ENCODE results near the gene PROP1.
A peak's percentile ranks its signal among the peaks of the same experiment; 100 is the strongest.
"Not testable (repeated sequence)": the region's sequence is repeated elsewhere in the genome, so short reads cannot be mapped to it uniquely, and the experiment has no call there.

PROP1 gene

GRCh38 chr5:177982072-177982727, 13.8 kb downstream of the PROP1 start:
- no peaks in the 10 kb centered on the region for H3K79me2 ChIP-seq (ENCODE audit: low read length)
- H3K9ac ChIP-seq (ENCODE audit: low read length): no peak overlapping the region
- no peaks in the 10 kb centered on the region for H4K20me1 ChIP-seq (ENCODE audit: insufficient read depth, low read length)
- TF ChIP-seq EZH2phosphoT487 (IDR thresholded peaks at IDR 0.05; ENCODE audit: low read depth) (no peak), CTCF (IDR thresholded peaks at IDR 0.05; ENCODE audit: low read depth, low read length) (peak; percentile 73)
- peak overlapping the region; percentile 49 for H3K4me3 ChIP-seq (ENCODE audit: low read length)
- no peaks in the 10 kb centered on the region for H3K27me3 ChIP-seq (ENCODE audit: low read depth, low read length)
- H3K4me2 ChIP-seq (ENCODE audit: low read length): peak overlapping the region; percentile 52
- H3K27ac ChIP-seq (ENCODE audit: low read length): no peak overlapping the region
- H3K36me3 ChIP-seq (replicated peaks; ENCODE audit: low read depth, low read length): no peaks in the 10 kb centered on the region
- H3K4me1 ChIP-seq (ENCODE audit: low read length): 0 out of 2 replicates have a peak, but pooled peaks cover 5% of the 10 kb centered on the region
- peak overlapping the region; percentile 60 for H2AFZ ChIP-seq (ENCODE audit: low read depth, low read length)
- no peaks in the 10 kb centered on the region for H3K9me3 ChIP-seq (ENCODE audit: insufficient read depth, low read length)

- no peaks in the 10 kb centered on the region for H3K9me3 ChIP-seq (ENCODE audit: insufficient read depth, low read length)
- H2AFZ ChIP-seq (ENCODE audit: low read depth, low read length): peak overlapping the region; percentile 60; the same call in 1 of the 2 replicates
- peak overlapping the region; percentile 52 for H3K4me2 ChIP-seq (ENCODE audit: low read length)
- H3K79me2 ChIP-seq (ENCODE audit: low read length): no peaks in the 10 kb centered on the region
- H3K4me3 ChIP-seq (ENCODE audit: low read length): peak overlapping the region; percentile 49; the same call in 1 of the 2 replicates
- TF ChIP-seq CTCF (IDR thresholded peaks at IDR 0.05; ENCODE audit: low read depth, low read length) (no peak), EZH2phosphoT487 (IDR thresholded peaks at IDR 0.05; ENCODE audit: low read depth) (no peak)
- H4K20me1 ChIP-seq (ENCODE audit: insufficient read depth, low read length): no peaks in the 10 kb centered on the region
- H3K36me3 ChIP-seq (replicated peaks; ENCODE audit: low read depth, low read length): no peaks in the 10 kb centered on the region
- H3K27me3 ChIP-seq (ENCODE audit: low read depth, low read length): no peaks in the 10 kb centered on the region
- no peak overlapping the region for H3K27ac ChIP-seq (ENCODE audit: low read length)
- no peak overlapping the region for H3K9ac ChIP-seq (ENCODE audit: low read length)
- 0 out of 2 replicates have a peak, but pooled peaks cover 5% of the 10 kb centered on the region for H3K4me1 ChIP-seq (ENCODE audit: low read length)
Observed at GRCh38 chr5:177981296-177982071, 14.6 kb downstream of the PROP1 start.

- Histone ChIP-seq H3K36me3 (replicated peaks; ENCODE audit: low read depth, low read length) (no peaks in the 10 kb centered on the region), H2AFZ (ENCODE audit: low read depth, low read length) (no peak overlapping the region), H3K27me3 (ENCODE audit: low read depth, low read length) (no peaks in the 10 kb centered on the region), H3K79me2 (ENCODE audit: low read length) (no peaks in the 10 kb centered on the region), H3K4me3 (ENCODE audit: low read length) (no peak overlapping the region), H4K20me1 (ENCODE audit: insufficient read depth, low read length) (no peaks in the 10 kb centered on the region), H3K9ac (ENCODE audit: low read length) (no peak overlapping the region), H3K9me3 (ENCODE audit: insufficient read depth, low read length) (no peaks in the 10 kb centered on the region), H3K4me2 (ENCODE audit: low read length) (no peak overlapping the region), H3K27ac (ENCODE audit: low read length) (no peak overlapping the region), H3K4me1 (ENCODE audit: low read length) (0 out of 2 replicates have a peak, but pooled peaks cover 5% of the 10 kb centered on the region)
- no peak for TF ChIP-seq EZH2phosphoT487 (IDR thresholded peaks at IDR 0.05; ENCODE audit: low read depth)
- TF ChIP-seq CTCF (IDR thresholded peaks at IDR 0.05; ENCODE audit: low read depth, low read length): no peak
Observed at GRCh38 chr5:177980743-177981151, 15.3 kb downstream of the PROP1 start.

- H3K4me3 ChIP-seq (ENCODE audit: low read length); H3K9me3 ChIP-seq (ENCODE audit: insufficient read depth, low read length); H3K4me2 ChIP-seq (ENCODE audit: low read length); H3K79me2 ChIP-seq (ENCODE audit: low read length); H2AFZ ChIP-seq (ENCODE audit: low read depth, low read length); H3K9ac ChIP-seq (ENCODE audit: low read length); H3K27me3 ChIP-seq (ENCODE audit: low read depth, low read length); H4K20me1 ChIP-seq (ENCODE audit: insufficient read depth, low read length); H3K36me3 ChIP-seq (replicated peaks; ENCODE audit: low read depth, low read length); H3K4me1 ChIP-seq (ENCODE audit: low read length); H3K27ac ChIP-seq (ENCODE audit: low read length): not testable (repeated sequence)
Observed at GRCh38 chr5:177977600-177977999, 18.4 kb downstream of the PROP1 start.

All from OCI-LY3 (cell line).